Activated B cell treated with CpG ODN at 0.5 μM for 24 hours (primary cell): ENCODE measurements around the gene CEP128. TPM values are rescaled to one million over a fixed set of nuclear protein-coding genes. Genes with fewer than 3 reads are reported as not detected.

Experiments used
- ATAC-seq: fragments of 200-7000 bp; cut with Tn5 transposase; one replicate; pipeline ENCODE4 v1.10.0; 2021; ENCODE audit warnings: low read depth, mild to moderate bottlenecking, moderate library complexity
- CTCF ChIA-PET: fragments of 350-600 bp; sonication (Branson Sonifier 250); formaldehyde crosslinking; loops from one replicate; lab custom pipeline; 2021; ENCODE audit warnings: antibody characterized with exemption; lab: Charles Lee
- POLR2A ChIA-PET: fragments of 350-600 bp; sonication (Branson Sonifier 250); formaldehyde crosslinking; loops from one replicate; lab custom pipeline; 2021; ENCODE audit warnings: antibody characterized with exemption; lab: Charles Lee
- DNase-seq: peaks from one replicate; pipeline ENCODE4 v3.0.0; 2022
- H3K27ac Mint-ChIP-seq: one replicate; pipeline ENCODE4 v1.8.0; 2020; ENCODE audit warnings: mixed read lengths
- H3K27me3 Mint-ChIP-seq: one replicate; pipeline ENCODE4 v1.8.0; 2021; ENCODE audit warnings: mixed read lengths
- H3K36me3 Mint-ChIP-seq: one replicate; pipeline ENCODE4 v1.8.0; 2021; ENCODE audit warnings: low read depth, mixed read lengths
- H3K4me1 Mint-ChIP-seq: one replicate; pipeline ENCODE4 v1.8.0; 2021; ENCODE audit warnings: mixed read lengths
- H3K4me3 Mint-ChIP-seq: one replicate; pipeline ENCODE4 v1.8.0; 2020; ENCODE audit warnings: mild to moderate bottlenecking, mixed read lengths
- H3K9me3 Mint-ChIP-seq: one replicate; pipeline ENCODE4 v1.8.0; 2020; ENCODE audit warnings: mixed read lengths
- CTCF ChIP-seq: fragments of 200-600 bp; IDR thresholded peaks from one replicate; pipeline ENCODE4 v1.8.0; 2022; ENCODE audit warnings: antibody characterized with exemption, mild to moderate bottlenecking
- intact Hi-C: fragments of 100-400 bp; cut with micrococcal nuclease; formaldehyde crosslinking; loops from one replicate; pipeline ENCODE4 v1.15.1; 2024
- total RNA-seq: library from RNA; stranded (reverse); gene quantifications from 2 replicates; pipeline ENCODE4 v1.2.3, GENCODE V29; 2022

CEP128 gene
- total RNA-seq, 1 donor from 2014 or later = 25.0 TPM

DNA sequence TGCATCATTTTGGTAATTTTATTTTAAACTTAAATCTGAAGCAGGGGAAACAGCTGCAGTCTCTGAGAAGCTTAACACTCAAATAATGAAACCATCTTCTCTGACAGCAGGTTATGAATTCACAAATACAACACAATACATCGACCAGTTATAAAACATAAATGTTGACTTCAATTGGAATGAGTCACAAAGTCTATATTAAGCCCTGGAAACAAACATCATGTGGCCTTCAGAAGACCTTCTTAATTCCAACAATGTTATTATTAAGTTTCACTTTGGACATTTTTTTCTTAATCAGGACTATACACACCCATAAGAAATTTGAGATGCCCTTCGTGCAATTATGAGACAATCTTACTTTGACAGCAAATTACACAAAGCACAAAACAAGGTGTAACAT lies 68.9 kb downstream of the CEP128 start:
- Mint-ChIP-seq H3K27me3 (no peaks in the 10 kb centered on the region), H3K36me3 (peaks cover 19% of the 10 kb centered on the region), H3K4me1 (no peaks in the 10 kb centered on the region), H3K27ac (no peak overlapping the region), H3K9me3 (peaks cover 16% of the 10 kb centered on the region), H3K4me3 (no peak overlapping the region)
- CTCF ChIA-PET = no interaction called here
- no peak for TF ChIP-seq CTCF
- intact Hi-C loops = no loop called here
- POLR2A ChIA-PET = no interaction called here
- ATAC-seq (no peak), DNase-seq (no peak)

DNA sequence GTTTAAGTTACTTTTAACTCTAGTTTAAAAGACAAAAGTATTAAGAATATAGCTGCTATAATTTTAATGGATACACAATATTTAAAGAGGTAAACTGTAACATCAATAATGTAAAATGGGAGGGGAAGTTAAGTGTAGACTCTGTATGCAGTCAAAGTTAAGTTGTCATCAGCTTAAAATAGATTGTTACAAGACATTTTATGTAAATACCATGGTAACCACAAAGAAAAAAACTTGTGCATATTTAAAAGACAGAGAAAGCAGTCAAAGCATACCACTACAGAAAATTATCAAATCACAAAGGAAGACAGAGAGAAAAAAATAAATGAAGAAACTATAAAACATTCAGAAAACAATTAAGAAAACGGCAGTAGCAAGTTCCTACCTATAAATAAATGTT lies 73.3 kb downstream of the CEP128 start:
- intact Hi-C loops = no loop called here
- Mint-ChIP-seq H3K27ac (no peak overlapping the region), H3K4me3 (no peak overlapping the region), H3K4me1 (no peaks in the 10 kb centered on the region), H3K36me3 (peaks cover 18% of the 10 kb centered on the region), H3K9me3 (peaks cover 25% of the 10 kb centered on the region), H3K27me3 (no peaks in the 10 kb centered on the region)
- CTCF ChIA-PET = no interaction called here
- TF ChIP-seq CTCF = no peak
- no peak for DNase-seq
- POLR2A ChIA-PET = no interaction called here
- ATAC-seq = no peak

- no peak for TF ChIP-seq CTCF
- H3K27ac Mint-ChIP-seq = no peak overlapping the region
- intact Hi-C loops = no loop called here
- POLR2A ChIA-PET = no interaction called here
- CTCF ChIA-PET = no interaction called here
- no peak for DNase-seq
- no peak overlapping the region for H3K4me3 Mint-ChIP-seq
- H3K27me3 Mint-ChIP-seq = no peaks in the 10 kb centered on the region
- no peaks in the 10 kb centered on the region for H3K4me1 Mint-ChIP-seq
- H3K9me3 Mint-ChIP-seq = peaks cover 25% of the 10 kb centered on the region
- no peak for ATAC-seq
- H3K36me3 Mint-ChIP-seq = peaks cover 18% of the 10 kb centered on the region
Observed at GRCh38 chr14:80867798-80868197, 73.7 kb downstream of the CEP128 start.

- ATAC-seq (no peak), DNase-seq (no peak)
- intact Hi-C loops = no loop called here
- H3K36me3 Mint-ChIP-seq = peaks cover 20% of the 10 kb centered on the region
- no peaks in the 10 kb centered on the region for H3K27me3 Mint-ChIP-seq
- POLR2A ChIA-PET = no interaction called here
- TF ChIP-seq CTCF = no peak
- H3K4me1 Mint-ChIP-seq = no peaks in the 10 kb centered on the region
- CTCF ChIA-PET = no interaction called here
- H3K9me3 Mint-ChIP-seq = peaks cover 25% of the 10 kb centered on the region
- H3K4me3 Mint-ChIP-seq = no peak overlapping the region
- H3K27ac Mint-ChIP-seq = no peak overlapping the region
Observed at GRCh38 chr14:80867091-80867490, 74.4 kb downstream of the CEP128 start.

- no peak for DNase-seq
- POLR2A ChIA-PET = no interaction called here
- no peak for ATAC-seq
- Mint-ChIP-seq H3K9me3 (peaks cover 22% of the 10 kb centered on the region), H3K4me1 (no peaks in the 10 kb centered on the region), H3K36me3 (peaks cover 21% of the 10 kb centered on the region), H3K27me3 (no peaks in the 10 kb centered on the region), H3K27ac (no peak overlapping the region), H3K4me3 (no peak overlapping the region)
- CTCF ChIA-PET = no interaction called here
- TF ChIP-seq CTCF = no peak
- intact Hi-C loops = no loop called here
Observed at GRCh38 chr14:80865565-80865964, 76.0 kb downstream of the CEP128 start.
